OCI-LY3 (cell line): ENCODE results near the gene BMPR1B.

ENCODE experiments used
- CTCF ChIP-seq: fragments of 200-600, 300-600 bp; sonication (generic); IDR thresholded peaks from 2 replicates; pipeline ENCODE4 v1.5.1; 2014; ENCODE audit warnings: antibody characterized with exemption, low read length, low read depth
- EZH2phosphoT487 ChIP-seq: fragments of 200-600 bp; shearing (Covaris generic); IDR thresholded peaks from 2 replicates; pipeline ENCODE4 v1.6.1; 2018; ENCODE audit warnings: antibody characterized with exemption, mixed run types, low read depth

GRCh38 chr4:94909645-94910044 is 151.9 kb downstream of the BMPR1B start:
- TF ChIP-seq CTCF (no peak), EZH2phosphoT487 (no peak)
